PC-3 (cell line): ENCODE data around the gene CACHD1. TPM values are rescaled to one million over a fixed set of nuclear protein-coding genes. Genes with fewer than 3 reads are reported as not detected.

Experiments
- ATAC-seq: fragments of 200-7000 bp; cut with Tn5 transposase; 2 replicates; pipeline ENCODE4 v1.9.1; 2020; ENCODE audit warnings: mild to moderate bottlenecking, moderate library complexity
- BruUV-seq: library from RNA; stranded (reverse); fragments of 400-500 nt; replicated peaks from 2 replicates; lab custom pipeline; 2021; lab: Mats Ljungman, UMichigan
- CTCF ChIA-PET: fragments of 300-600 bp; sonication (Branson Sonifier 250); formaldehyde crosslinking; loops from one replicate; lab custom pipeline; 2022; ENCODE audit warnings: antibody characterized with exemption; lab: Charles Lee
- POLR2A ChIA-PET: fragments of 300-600 bp; sonication (Branson Sonifier 250); formaldehyde crosslinking; loops from one replicate; lab custom pipeline; 2022; ENCODE audit warnings: antibody characterized with exemption; ENCODE audit not compliant: unreplicated experiment; lab: Charles Lee
- DNase-seq: peaks from one replicate; pipeline ENCODE4 v3.0.0-alpha.2; 2015
- H2AFZ ChIP-seq: fragments of 300-600 bp; sonication (generic); 2 replicates; pipeline ENCODE4 v1.6.0; 2016; ENCODE audit warnings: antibody characterized with exemption, low read length
- H3F3A ChIP-seq: fragments of 300-600 bp; sonication (generic); one replicate; pipeline ENCODE4 v1.6.0; 2017; ENCODE audit warnings: antibody characterized with exemption, low read length, control low read depth, mild to moderate bottlenecking; ENCODE audit not compliant: unreplicated experiment
- H3K27ac ChIP-seq: fragments of 300-600 bp; sonication (generic); 2 replicates; pipeline ENCODE4 v1.5.1; 2016; ENCODE audit warnings: mild to moderate bottlenecking, low read length
- H3K27me3 ChIP-seq: fragments of 300-600 bp; sonication (generic); 2 replicates; pipeline ENCODE4 v1.6.1; 2016; ENCODE audit warnings: low read length, mixed read lengths
- H3K36me3 ChIP-seq: fragments of 300-600 bp; sonication (generic); 2 replicates; pipeline ENCODE4 v1.6.1; 2016; ENCODE audit warnings: low read depth, mixed run types, low read length, mixed read lengths
- H3K4me1 ChIP-seq: fragments of 300-600 bp; sonication (generic); 2 replicates; pipeline ENCODE4 v1.5.1; 2016; ENCODE audit warnings: low read length; ENCODE audit not compliant: insufficient read depth
- H3K4me2 ChIP-seq: fragments of 300-600 bp; sonication (generic); 2 replicates; pipeline ENCODE4 v1.6.0; 2016; ENCODE audit warnings: low read length
- H3K4me3 ChIP-seq: fragments of 300-600 bp; sonication (generic); 2 replicates; pipeline ENCODE4 v1.5.1; 2016; ENCODE audit warnings: mild to moderate bottlenecking, low read length, mixed read lengths
- H3K79me2 ChIP-seq: fragments of 300-600 bp; sonication (generic); 2 replicates; pipeline ENCODE4 v1.6.1; 2017; ENCODE audit warnings: low read length, mixed read lengths
- H3K9ac ChIP-seq: fragments of 300-600 bp; sonication (generic); 2 replicates; pipeline ENCODE4 v1.6.0; 2016; ENCODE audit warnings: mild to moderate bottlenecking, low read length
- H3K9me2 ChIP-seq: fragments of 300-600 bp; sonication (generic); replicated peaks from 2 replicates; pipeline ENCODE4 v1.6.1; 2016; ENCODE audit warnings: mixed run types, low read length, mixed read lengths
- H3K9me3 ChIP-seq: fragments of 300-600 bp; sonication (generic); 2 replicates; pipeline ENCODE4 v1.6.1; 2016; ENCODE audit warnings: low read length, mixed read lengths
- H4K20me1 ChIP-seq: fragments of 300-600 bp; sonication (generic); 2 replicates; pipeline ENCODE4 v1.6.1; 2016; ENCODE audit warnings: low read length, mixed read lengths
- EZH2 ChIP-seq: fragments of 300-600 bp; sonication (generic); IDR thresholded peaks from one replicate; pipeline ENCODE4 v1.6.1; 2017; ENCODE audit warnings: antibody characterized with exemption, mild to moderate bottlenecking, low read length; ENCODE audit not compliant: unreplicated experiment
- EZH2phosphoT487 ChIP-seq: fragments of 300-600 bp; sonication (generic); IDR thresholded peaks from 2 replicates; pipeline ENCODE4 v1.6.1; 2018; ENCODE audit warnings: mild to moderate bottlenecking, antibody characterized with exemption, low read length, borderline replicate concordance
- intact Hi-C: fragments of 100-400 bp; cut with micrococcal nuclease; formaldehyde crosslinking; loops from 2 replicates; pipeline ENCODE4 v1.9.0; 2023
- total RNA-seq: library from RNA; depleted of rRNA; stranded (reverse); fragments of >200 nt; gene quantifications from 2 replicates; pipeline ENCODE4 v1.2.3, GENCODE V29; 2014
- TF ChIP-seq, protein P1 (sequence below): fragments of 300-600 bp; sonication (generic); conservative IDR thresholded peaks from 2 replicates; pipeline ENCODE4 v1.5.1; 2017; ENCODE audit warnings: antibody characterized with exemption, low read depth, mild to moderate bottlenecking, low read length

CACHD1 gene
- total RNA-seq, 1 experiment from 2014 or later = 6.6 TPM

DNA sequence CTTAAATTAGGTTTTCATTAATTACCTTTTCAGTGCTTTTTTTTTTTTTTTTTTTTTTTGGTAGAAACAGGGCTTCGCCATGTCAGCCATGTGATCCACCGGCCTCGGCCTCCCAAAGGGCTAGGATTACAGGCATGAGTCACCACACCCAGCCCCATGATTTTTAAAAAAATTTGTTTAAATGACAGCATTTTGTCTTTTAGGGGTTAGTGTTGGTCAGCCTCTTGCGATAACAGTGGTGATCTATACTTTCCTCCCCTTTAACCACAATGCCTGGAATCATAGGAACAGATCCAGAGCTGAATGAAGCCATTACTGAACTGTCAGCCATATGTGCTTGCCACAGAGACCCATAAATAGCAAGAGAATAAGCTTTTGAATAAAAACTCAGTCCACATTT lies 73.9 kb downstream of the CACHD1 start:
- H3K9me3 ChIP-seq = no peaks in the 10 kb centered on the region
- H3K9ac ChIP-seq = no peak overlapping the region
- no peaks in the 10 kb centered on the region for H3K4me1 ChIP-seq
- no peaks in the 10 kb centered on the region for H3F3A ChIP-seq
- H3K9me2 ChIP-seq = no peaks in the 10 kb centered on the region
- no peak overlapping the region for H3K4me2 ChIP-seq
- POLR2A ChIA-PET = no interaction called here
- no peak overlapping the region for H3K4me3 ChIP-seq
- H3K27me3 ChIP-seq = no peaks in the 10 kb centered on the region
- H3K36me3 ChIP-seq = no peaks in the 10 kb centered on the region
- no peak for ATAC-seq
- H3K27ac ChIP-seq = no peak overlapping the region
- DNase-seq = no peak
- intact Hi-C loops = no loop called here
- H2AFZ ChIP-seq = no peak overlapping the region
- no peaks in the 10 kb centered on the region for H3K79me2 ChIP-seq
- no peaks in the 10 kb centered on the region for H4K20me1 ChIP-seq
- TF ChIP-seq, protein P1, sequence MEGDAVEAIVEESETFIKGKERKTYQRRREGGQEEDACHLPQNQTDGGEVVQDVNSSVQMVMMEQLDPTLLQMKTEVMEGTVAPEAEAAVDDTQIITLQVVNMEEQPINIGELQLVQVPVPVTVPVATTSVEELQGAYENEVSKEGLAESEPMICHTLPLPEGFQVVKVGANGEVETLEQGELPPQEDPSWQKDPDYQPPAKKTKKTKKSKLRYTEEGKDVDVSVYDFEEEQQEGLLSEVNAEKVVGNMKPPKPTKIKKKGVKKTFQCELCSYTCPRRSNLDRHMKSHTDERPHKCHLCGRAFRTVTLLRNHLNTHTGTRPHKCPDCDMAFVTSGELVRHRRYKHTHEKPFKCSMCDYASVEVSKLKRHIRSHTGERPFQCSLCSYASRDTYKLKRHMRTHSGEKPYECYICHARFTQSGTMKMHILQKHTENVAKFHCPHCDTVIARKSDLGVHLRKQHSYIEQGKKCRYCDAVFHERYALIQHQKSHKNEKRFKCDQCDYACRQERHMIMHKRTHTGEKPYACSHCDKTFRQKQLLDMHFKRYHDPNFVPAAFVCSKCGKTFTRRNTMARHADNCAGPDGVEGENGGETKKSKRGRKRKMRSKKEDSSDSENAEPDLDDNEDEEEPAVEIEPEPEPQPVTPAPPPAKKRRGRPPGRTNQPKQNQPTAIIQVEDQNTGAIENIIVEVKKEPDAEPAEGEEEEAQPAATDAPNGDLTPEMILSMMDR = no peak
- TF ChIP-seq EZH2 = no peak
- no peak for TF ChIP-seq EZH2phosphoT487
- BruUV-seq = no TSS peak
- CTCF ChIA-PET = no interaction called here

DNA sequence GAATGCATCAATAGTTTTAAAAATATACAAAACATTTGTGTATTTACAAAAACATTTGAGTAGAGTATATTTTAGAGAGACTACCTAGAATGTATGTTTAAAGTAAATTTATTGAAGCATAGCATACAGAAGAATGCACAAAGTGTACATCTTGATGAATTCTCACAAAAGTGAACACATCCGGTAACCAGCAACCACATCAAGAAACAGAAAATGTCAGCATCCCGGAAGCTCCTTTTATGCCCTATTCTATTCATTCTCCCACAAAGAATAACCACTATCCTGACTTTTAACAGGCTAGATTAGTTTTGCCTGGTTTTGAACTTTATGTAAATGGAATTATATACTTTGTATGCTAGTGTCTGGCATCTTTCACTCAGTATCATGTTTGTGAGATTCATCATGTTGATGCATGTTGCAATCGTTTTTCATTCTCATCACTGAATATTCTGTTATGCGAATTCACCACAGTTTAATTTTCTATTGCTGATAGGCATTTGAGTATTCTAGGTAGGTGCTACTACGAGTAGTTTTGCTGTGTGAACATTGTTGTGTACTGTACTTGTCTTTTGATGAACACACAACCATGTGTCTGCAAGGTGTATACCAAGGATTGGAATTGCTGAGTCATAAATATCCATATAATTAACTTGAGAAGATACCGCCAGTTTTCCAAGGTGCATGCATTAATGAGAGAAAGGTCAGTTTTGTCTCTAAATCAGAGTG lies 75.4 kb downstream of the CACHD1 start:
- Histone ChIP-seq H3K9me2 (no peaks in the 10 kb centered on the region), H3K4me1 (no peaks in the 10 kb centered on the region), H3K4me3 (no peak overlapping the region), H3K9me3 (no peaks in the 10 kb centered on the region), H3K9ac (no peak overlapping the region), H3K27ac (no peak overlapping the region), H3F3A (no peaks in the 10 kb centered on the region), H3K36me3 (no peaks in the 10 kb centered on the region), H4K20me1 (no peaks in the 10 kb centered on the region), H3K27me3 (no peaks in the 10 kb centered on the region), H3K4me2 (no peak overlapping the region), H3K79me2 (no peaks in the 10 kb centered on the region), H2AFZ (no peak overlapping the region)
- intact Hi-C loops = no loop called here
- BruUV-seq = no TSS peak
- ChIA-PET POLR2A (no interaction called here), CTCF (no interaction called here)
- DNase-seq (no peak), ATAC-seq (no peak)
- TF ChIP-seq, protein P1 = no peak
- TF ChIP-seq EZH2 (no peak), EZH2phosphoT487 (no peak)

DNA sequence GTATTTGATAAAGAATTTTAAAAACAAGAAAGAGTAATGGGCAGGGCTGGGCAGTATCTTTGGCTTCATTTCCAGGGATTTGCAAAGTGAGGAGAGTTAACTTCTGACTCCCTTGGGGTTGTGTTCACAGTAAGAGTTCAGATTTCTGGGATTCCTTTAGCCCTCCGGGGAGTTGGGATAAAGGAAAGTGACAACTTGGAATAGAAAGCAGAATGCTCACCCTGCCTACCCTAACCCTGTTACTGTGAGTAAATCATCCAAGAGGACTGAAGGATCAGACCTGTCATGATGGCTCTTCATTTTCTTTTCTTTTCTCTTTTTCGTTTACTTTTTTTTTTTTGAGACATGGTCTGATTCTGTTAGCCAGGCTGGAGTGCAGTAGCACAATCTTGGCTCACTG lies 76.1 kb downstream of the CACHD1 start:
- TF ChIP-seq, protein P1 = no peak
- TF ChIP-seq EZH2 = no peak
- no peak for TF ChIP-seq EZH2phosphoT487
- Histone ChIP-seq H3K36me3 (no peaks in the 10 kb centered on the region), H3K4me1 (no peaks in the 10 kb centered on the region), H3K9me3 (no peaks in the 10 kb centered on the region), H4K20me1 (no peaks in the 10 kb centered on the region), H3K9ac (no peak overlapping the region), H3K27me3 (no peaks in the 10 kb centered on the region), H3K9me2 (no peaks in the 10 kb centered on the region), H3K4me2 (no peak overlapping the region), H3K27ac (no peak overlapping the region), H3K79me2 (no peaks in the 10 kb centered on the region), H3F3A (no peaks in the 10 kb centered on the region), H3K4me3 (no peak overlapping the region), H2AFZ (no peak overlapping the region)
- intact Hi-C loops = no loop called here
- CTCF ChIA-PET = no interaction called here
- BruUV-seq = no TSS peak
- POLR2A ChIA-PET = no interaction called here
- ATAC-seq (no peak), DNase-seq (no peak)
